Hepatocyte (in vitro differentiated cells): Measurements from ENCODE around the gene HYI.

Experiments used
- EZH2 ChIP-seq: fragments of 200-600 bp; sonication (generic); IDR thresholded peaks from 2 replicates; pipeline ENCODE4 v1.6.1; 2016; ENCODE audit warnings: antibody characterized with exemption, mild to moderate bottlenecking, borderline replicate concordance
- EZH2phosphoT487 ChIP-seq: fragments of 200-600 bp; sonication (generic); IDR thresholded peaks from one replicate; pipeline ENCODE4 v1.6.1; 2018; ENCODE audit warnings: antibody characterized with exemption, mild to moderate bottlenecking, low read depth, moderate library complexity; ENCODE audit not compliant: unreplicated experiment, severe bottlenecking
- TF ChIP-seq, protein P1 (sequence below): fragments of 200-600 bp; sonication (generic); IDR thresholded peaks from 2 replicates; pipeline ENCODE4 v1.5.1; 2016; ENCODE audit warnings: antibody characterized with exemption, mild to moderate bottlenecking; ENCODE audit not compliant: poor library complexity

DNA sequence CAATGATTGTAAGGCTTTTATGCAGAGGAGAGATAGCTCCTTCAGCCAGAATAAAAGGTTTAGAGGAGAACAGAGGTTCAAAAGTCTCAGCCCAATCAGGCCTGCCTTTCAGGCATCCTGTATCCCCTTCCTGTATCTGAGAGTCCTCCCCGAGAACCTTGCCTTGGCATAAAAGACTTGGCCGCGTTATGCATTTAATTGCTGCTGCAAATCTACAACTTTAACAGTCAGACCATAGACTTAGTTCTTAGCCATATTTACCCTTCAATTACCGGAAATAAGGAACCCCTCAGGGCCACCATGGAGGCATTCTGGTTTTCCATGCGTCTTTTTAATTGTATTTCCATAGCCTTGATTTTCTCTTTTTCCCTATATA, 18.3 kb upstream of the HYI start:
- TF ChIP-seq EZH2 = no peak
- TF ChIP-seq, protein P1, sequence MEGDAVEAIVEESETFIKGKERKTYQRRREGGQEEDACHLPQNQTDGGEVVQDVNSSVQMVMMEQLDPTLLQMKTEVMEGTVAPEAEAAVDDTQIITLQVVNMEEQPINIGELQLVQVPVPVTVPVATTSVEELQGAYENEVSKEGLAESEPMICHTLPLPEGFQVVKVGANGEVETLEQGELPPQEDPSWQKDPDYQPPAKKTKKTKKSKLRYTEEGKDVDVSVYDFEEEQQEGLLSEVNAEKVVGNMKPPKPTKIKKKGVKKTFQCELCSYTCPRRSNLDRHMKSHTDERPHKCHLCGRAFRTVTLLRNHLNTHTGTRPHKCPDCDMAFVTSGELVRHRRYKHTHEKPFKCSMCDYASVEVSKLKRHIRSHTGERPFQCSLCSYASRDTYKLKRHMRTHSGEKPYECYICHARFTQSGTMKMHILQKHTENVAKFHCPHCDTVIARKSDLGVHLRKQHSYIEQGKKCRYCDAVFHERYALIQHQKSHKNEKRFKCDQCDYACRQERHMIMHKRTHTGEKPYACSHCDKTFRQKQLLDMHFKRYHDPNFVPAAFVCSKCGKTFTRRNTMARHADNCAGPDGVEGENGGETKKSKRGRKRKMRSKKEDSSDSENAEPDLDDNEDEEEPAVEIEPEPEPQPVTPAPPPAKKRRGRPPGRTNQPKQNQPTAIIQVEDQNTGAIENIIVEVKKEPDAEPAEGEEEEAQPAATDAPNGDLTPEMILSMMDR = no peak
- TF ChIP-seq EZH2phosphoT487 = no peak
